ENCODE data around the gene WIPF3.

Gene WIPF3

GRCh38 chr7:29806208-29806994 lies at the start of gene WIPF3:
Gene WIPF3 (plus strand): TSS chr7:29806508. CDS start chr7:29834725, 28,217 bp downstream.
- no peak for DNase-seq (ENCODE audit: low read depth, low spot score)

GRCh38 chr7:29763266-29763665 lies 43.0 kb upstream of the WIPF3 start:
- no peak for DNase-seq (ENCODE audit: low read depth, low spot score)

GRCh38 chr7:29764227-29764626 lies 42.1 kb upstream of the WIPF3 start:
- no peak for DNase-seq (ENCODE audit: low read depth, low spot score)

- no peak for DNase-seq (ENCODE audit: low read depth, low spot score)
These were observed 40.8 kb upstream of the WIPF3 start for GRCh38 chr7:29765490-29765889.

GRCh38 chr7:29770371-29770770 lies 35.9 kb upstream of the WIPF3 start:
- no peak for DNase-seq (ENCODE audit: low read depth, low spot score)

- DNase-seq (ENCODE audit: low read depth, low spot score), result no peak
These were observed 35.1 kb upstream of the WIPF3 start for GRCh38 chr7:29771081-29771816.

- no peak for DNase-seq (ENCODE audit: low read depth, low spot score)
These were observed 27.3 kb upstream of the WIPF3 start for GRCh38 chr7:29779017-29779416.

- no peak for DNase-seq (ENCODE audit: low read depth, low spot score)
These were observed 26.0 kb upstream of the WIPF3 start for GRCh38 chr7:29780346-29780745.

- DNase-seq (ENCODE audit: low read depth, low spot score), result no peak
These were observed 22.6 kb upstream of the WIPF3 start for GRCh38 chr7:29783671-29784070.

- no peak for DNase-seq (ENCODE audit: low read depth, low spot score)
These were observed 12.8 kb upstream of the WIPF3 start for GRCh38 chr7:29793507-29793906.

GRCh38 chr7:29794959-29795629 lies 11.2 kb upstream of the WIPF3 start:
- no peak for DNase-seq (ENCODE audit: low read depth, low spot score)

- DNase-seq (ENCODE audit: low read depth, low spot score), result no peak
These were observed 10.4 kb upstream of the WIPF3 start for GRCh38 chr7:29795696-29796580.

GRCh38 chr7:29797112-29797944 lies 9.0 kb upstream of the WIPF3 start:
- DNase-seq (ENCODE audit: low read depth, low spot score), result no peak

- no peak for DNase-seq (ENCODE audit: low read depth, low spot score)
These were observed 7.9 kb upstream of the WIPF3 start for GRCh38 chr7:29798422-29798821.

GRCh38 chr7:29801929-29802328 lies 4.4 kb upstream of the WIPF3 start:
- no peak for DNase-seq (ENCODE audit: low read depth, low spot score)

- no peak for DNase-seq (ENCODE audit: low read depth, low spot score)
These were observed 1.3 kb upstream of the WIPF3 start for GRCh38 chr7:29805031-29805430.

- no peak for DNase-seq (ENCODE audit: low read depth, low spot score)
These were observed 461 bp upstream of the WIPF3 start for GRCh38 chr7:29805886-29806207.

GRCh38 chr7:29806995-29807841 lies 910 bp downstream of the WIPF3 start:
- DNase-seq (ENCODE audit: low read depth, low spot score), result no peak

GRCh38 chr7:29808075-29808801 lies 1.9 kb downstream of the WIPF3 start:
- no peak for DNase-seq (ENCODE audit: low read depth, low spot score)
